OCI-LY1 (cell line): ENCODE data around the gene CCDC102A.

Source experiments
- EZH2 ChIP-seq: fragments of 200-600 bp; sonication (generic), shearing (Covaris generic); IDR thresholded peaks from 2 replicates; pipeline ENCODE4 v1.8.0; 2017; ENCODE audit warnings: borderline replicate concordance, mixed run types, mild to moderate bottlenecking, antibody characterized with exemption, low read length, moderate library complexity, mixed read lengths
- TF ChIP-seq, protein P1 (sequence below): fragments of 200-600 bp; sonication (generic), shearing (Covaris generic); IDR thresholded peaks from 2 replicates; pipeline ENCODE4 v1.5.1; 2017; ENCODE audit warnings: mild to moderate bottlenecking, antibody characterized with exemption, low read length, moderate library complexity, mixed read lengths

- TF ChIP-seq, protein P1, sequence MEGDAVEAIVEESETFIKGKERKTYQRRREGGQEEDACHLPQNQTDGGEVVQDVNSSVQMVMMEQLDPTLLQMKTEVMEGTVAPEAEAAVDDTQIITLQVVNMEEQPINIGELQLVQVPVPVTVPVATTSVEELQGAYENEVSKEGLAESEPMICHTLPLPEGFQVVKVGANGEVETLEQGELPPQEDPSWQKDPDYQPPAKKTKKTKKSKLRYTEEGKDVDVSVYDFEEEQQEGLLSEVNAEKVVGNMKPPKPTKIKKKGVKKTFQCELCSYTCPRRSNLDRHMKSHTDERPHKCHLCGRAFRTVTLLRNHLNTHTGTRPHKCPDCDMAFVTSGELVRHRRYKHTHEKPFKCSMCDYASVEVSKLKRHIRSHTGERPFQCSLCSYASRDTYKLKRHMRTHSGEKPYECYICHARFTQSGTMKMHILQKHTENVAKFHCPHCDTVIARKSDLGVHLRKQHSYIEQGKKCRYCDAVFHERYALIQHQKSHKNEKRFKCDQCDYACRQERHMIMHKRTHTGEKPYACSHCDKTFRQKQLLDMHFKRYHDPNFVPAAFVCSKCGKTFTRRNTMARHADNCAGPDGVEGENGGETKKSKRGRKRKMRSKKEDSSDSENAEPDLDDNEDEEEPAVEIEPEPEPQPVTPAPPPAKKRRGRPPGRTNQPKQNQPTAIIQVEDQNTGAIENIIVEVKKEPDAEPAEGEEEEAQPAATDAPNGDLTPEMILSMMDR = no peak
- TF ChIP-seq EZH2 = no peak
These were observed 7.8 kb upstream of the CCDC102A start for GRCh38 chr16:57544124-57544653.
